Stimulated activated CD4-positive, alpha-beta T cell treated with anti-CD3 and anti-CD28 coated beads, TNF-alpha, amount 100 ng/mL, for 48 hours (primary cell): ENCODE data around the gene TBCE.
"Not testable (repeated sequence)": the region's sequence is repeated elsewhere in the genome, so short reads cannot be mapped to it uniquely, and the experiment has no call there.

Experiments
- DNase-seq, 3 donors: peaks; one replicate each; pipeline ENCODE4 v3.0.0-alpha.2; 2020; ENCODE audit warnings: low read depth in 3 of 3

TBCE gene

DNA sequence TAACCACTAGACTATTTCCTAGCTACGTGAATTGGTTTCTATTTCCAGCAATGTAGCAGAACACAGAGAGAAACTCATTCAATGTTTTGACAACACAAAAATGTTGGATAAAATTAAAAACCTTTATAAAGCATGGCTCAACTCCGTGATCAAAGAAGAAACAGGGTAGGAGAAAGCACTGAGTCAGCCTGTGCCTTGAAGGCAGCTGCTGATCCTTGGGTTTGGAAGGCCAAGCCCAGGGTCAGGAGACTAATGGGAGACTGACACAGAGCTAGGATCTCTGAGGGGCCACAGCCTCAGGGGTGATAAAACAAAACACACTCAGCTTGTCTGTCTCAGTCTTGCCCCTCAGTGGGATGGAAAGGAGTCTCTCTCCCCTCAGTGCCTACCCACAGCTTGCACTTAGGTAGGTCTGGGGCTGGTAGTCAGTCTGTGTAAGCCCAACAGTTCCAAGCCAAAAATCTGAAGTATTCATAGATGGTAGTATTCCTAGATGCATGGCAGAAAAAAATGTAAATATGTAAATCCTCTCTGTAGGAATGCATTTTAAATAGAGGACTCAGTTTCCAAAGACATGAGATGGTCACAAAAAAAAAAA, 83.8 kb downstream of the TBCE start:
- DNase-seq, result no peak

DNA sequence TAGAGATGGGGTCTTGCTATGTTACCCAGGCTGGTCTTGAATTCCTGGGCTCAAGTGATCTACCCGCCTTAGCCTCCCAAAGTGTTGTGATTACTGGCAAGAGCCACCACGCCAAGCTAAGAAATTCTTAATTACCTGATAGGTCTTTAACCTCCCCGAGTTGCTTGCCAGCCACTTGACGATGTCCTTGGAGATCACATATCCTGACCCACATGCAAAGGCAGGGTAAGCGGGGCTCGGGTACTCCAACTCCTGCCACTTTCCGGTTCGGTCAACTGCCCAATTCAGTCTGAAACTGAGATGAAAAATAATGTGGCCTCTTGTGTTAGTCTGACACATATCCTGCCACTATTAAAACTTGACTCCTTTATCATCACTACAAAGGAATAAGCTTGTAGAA, 86.8 kb downstream of the TBCE start:
- no peak for DNase-seq

DNA sequence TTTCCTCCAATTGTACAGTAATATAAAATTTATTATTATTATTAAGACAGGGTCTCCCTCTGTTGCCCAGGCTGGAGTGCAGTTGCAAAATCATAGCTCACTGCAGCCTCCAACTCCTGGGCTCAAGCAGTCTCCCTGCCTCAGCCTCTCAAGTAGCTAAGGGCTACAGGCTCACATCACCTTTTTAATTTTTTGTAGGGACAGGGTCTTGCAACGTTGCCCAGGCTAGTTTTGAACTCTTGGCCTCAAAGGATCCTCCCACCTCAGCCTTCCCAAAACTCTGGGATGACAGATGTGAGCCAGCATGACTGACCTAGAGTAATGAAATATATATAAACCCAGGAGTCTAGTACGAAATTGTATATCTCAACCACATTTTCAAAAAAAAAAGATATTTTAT, 87.9 kb downstream of the TBCE start:
- DNase-seq, result no peak

DNA sequence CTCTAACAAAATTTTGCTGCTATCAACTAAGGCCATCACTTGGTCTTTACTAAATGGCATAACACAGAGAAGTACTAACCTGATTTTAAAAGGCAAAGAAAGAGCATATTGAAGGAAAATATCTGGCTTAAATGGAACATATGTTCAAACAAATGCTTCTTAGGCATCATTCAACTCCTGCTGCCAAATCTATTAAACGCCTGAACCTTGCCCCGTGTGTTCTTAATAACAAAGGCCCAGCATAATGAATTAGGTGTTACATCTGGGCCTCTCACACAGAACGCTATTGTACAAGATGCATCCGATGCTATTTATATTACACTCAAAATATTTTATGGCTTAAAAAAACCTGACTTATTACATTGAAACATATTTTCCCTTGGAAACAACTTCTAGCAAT, 88.6 kb downstream of the TBCE start:
- DNase-seq, result no peak

DNA sequence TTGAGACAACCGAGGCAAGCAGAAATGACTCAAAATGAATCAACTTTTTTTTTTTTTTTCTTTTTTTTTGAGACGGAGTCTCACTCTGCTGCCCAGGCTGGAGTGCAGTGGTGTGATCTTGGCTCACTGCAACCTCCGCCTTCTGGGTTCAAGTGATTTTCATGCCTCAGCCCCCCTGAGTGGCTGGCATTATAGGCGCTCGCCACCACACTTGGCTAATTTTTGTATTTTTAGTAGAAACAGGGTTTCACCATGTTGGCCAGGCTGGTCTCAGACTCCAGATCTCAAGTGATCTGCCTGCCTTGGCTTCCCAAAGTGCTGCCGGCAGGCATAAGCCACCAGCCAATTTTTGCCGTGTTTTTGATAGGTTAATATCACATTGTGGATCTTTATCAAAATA, 90.6 kb downstream of the TBCE start:
- not testable (repeated sequence) for DNase-seq

DNA sequence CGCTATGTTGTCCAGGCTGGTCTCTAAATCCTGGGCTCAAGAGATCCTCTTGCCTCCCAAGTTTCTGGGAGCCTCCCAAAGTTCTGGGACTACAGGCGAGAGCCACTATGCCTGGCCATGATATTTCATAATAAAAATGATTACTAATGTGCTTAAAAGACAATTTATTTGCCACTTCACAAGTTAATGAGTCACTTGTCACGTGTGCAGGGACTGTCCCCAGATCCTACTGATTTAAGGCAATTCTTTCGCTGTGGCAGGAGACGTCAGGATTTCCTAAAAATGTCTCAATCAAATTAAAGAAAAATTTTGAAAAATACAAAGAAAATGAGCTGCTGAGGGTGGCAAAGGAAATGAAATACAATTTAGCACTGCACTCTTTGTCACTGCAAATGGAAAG, 93.5 kb downstream of the TBCE start:
- no peak for DNase-seq

DNA sequence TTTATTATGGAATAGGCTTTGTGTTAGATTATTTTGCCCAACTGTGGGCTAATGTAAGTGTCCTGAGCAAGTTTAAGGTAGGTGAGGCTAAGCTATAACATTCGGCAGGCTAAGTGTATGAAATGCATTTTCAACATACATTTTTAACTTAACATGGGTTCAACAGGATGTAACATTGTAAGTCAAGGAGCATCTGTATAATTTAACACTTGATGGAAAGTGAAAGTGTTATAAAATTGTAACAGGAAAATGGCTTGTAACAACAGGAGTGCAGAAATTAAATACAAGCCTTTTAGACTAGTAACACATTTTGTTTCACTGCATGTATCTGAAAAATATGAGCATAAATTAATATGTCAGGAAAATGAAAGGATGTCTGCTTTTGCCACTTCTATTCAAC, 94.7 kb downstream of the TBCE start:
- DNase-seq, result no peak

DNA sequence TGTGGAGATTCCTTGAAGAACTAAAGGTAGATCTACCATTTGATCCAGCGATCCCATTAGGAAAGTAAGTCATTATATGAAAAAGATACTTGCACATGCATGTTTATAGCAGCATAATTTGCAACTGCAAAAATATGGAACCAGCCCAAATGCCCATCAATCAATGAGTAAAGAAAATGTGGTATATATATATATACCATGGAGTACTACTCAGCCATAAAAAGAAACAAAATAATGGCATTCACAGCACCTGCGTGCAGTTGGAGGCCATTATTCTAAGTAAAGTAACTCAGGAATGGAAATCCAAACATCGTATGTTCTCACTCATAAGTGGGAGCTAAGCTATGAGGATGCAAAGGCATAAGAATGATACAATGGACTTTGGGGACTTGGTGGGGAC, 95.6 kb downstream of the TBCE start:
- not testable (repeated sequence) for DNase-seq

DNA sequence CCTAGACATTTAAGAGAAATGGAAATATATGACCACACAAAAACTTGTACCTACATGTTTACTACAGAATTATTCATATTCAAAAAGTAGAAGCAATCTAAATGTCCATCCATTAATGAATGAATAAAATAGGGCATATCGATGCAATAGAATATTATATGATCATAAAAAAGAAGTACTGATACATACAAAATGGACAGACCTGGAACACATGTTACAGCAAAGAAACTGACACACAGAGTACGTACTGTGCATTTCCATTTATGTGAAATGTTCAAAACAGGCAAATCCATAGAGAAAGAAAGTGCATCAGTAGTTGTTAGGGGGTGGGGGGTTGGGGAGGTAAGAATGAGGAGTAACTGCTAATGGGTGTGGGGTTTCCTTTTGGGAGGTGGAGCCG, 97.8 kb downstream of the TBCE start:
- DNase-seq, result no peak

DNA sequence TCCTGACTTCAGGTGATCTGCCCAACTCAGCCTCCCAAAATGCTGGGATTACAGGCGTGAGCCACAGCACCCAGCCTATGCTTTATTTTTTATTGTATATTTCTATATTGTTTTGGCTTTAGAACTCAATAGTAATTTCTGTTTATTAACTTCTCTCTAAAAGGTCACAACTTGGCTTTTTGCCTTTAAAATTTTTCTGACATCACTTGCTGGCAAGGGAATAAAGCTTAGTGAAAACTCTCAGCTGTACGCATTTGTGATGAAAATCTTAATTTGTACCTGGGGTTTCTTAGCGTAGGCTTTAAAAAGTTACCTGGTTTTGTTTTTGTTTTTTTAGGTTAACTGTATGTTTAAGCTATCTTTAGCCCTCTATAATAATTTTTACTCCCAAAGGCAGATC, 100.8 kb downstream of the TBCE start:
- no peak for DNase-seq

DNA sequence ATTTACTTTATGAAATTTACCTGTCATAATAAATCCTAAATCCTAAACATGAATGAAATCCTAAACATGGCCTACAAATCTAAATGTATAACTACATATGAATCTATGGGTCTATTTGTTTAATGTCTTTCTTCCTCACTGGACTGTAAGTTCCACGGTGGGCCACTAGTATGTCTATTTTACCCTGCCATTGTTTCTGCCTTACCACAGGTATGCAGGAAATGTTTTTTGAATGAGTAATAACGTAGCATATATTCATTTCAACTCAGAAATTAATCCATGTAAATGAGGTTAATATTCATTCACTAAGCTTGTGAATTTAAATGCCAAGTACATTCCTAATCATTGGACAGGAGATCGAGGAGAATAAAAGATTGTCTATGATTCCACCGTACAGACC, 101.7 kb downstream of the TBCE start:
- no peak for DNase-seq

DNA sequence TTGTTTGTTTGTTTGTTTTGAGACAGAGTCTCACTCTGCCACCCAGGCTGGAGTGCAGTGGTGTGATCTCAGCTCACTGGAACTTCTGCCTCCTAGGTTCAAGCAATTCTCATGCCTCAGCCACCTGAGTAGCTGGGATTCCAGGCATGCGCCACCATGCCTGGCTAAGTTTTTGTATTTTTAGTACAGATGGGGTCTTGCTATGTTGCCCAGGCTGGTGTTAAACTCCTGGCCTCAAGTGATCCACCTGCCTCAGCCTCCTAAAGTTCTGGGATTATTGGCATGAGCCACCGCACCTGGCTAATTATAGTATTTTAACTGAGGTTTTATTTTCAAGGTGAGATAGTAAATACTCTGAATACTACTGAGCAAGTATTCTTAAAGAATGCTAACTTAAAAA, 102.7 kb downstream of the TBCE start:
- not testable (repeated sequence) for DNase-seq

DNA sequence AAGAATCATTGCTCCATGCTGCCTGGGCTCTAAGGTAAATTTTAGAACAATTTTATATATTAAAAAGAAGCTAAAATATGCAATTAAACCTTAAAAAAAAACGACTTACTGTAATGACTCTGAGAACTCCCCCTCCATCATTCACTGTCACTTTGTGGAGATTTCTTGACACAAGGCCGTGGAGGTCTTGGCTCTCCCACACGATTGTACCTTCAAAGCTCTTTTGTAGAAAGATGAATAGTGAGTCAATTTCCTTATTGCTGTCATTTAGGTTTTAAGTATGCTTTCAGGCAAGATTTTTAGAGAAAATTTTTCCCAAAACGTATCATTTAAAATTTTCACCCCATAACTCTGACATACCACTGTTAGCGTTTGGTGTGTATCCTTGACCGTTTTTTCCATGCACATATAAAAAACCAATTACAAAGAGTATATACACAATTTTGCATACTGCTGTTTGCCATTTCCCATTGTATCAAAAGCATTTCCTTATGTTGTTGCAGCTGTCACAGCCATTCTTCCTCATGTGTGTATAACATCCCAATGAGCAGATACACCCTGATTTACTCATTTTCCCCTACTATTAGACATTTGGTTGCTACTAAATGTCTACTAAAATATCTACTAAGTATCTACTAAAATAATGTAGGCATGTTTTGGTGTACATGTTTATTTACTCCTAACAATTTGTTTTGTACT, 103.7 kb downstream of the TBCE start:
- no peak for DNase-seq

DNA sequence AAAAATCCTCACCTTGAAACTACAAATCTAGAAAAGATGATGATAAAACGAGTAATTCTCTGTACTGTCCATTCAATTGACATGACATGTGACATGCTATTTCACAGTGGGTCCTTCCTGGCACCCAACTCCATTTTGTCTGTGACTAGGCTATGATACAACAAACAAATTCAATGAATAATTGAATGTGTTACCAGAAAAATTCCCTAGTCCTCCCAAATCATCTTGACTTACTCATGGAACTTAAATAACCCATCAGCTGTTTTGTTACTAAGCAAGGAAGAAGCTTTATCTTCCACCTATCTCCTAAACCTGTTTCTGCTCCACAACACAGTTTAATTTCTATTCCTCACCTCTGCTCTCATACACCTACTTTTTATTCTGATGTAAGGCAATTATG, 106.6 kb downstream of the TBCE start:
- no peak for DNase-seq

DNA sequence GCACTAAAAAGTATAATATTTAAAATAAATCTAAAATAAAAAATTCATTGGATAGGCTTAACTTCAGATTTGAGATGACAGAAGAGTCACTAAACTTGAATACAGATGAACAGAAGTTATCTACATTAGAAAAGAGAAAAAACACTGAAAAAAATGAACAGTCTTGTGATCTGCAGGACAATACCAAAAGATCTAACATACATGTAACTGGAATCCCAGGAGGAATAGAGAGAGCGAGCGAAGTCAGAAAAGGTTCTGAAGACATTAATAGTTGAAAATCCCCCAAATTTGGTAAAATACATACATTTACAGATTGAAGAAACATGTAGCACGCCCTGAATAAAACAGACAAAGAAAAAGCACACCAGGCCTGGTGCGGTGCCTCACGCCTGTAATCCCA, 115.9 kb downstream of the TBCE start:
- DNase-seq, result no peak

DNA sequence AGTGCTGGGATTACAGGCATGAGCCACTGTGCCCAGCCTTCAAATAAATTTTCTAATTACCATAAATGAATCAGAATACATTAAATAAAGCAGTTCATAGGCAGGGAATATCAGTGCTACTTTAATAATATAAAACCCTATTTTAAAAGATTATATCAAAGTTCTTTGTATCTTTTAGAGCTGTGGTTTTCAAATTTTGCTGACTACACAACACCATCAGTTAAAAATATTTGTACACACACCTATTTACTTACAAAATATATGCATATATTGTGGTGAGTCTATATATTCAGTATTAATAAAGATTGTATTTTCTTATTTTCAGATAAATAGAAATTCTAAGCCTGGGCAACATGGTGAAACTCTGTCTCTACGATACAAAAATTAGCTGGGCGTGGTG, 118.3 kb downstream of the TBCE start:
- DNase-seq, result no peak

DNA sequence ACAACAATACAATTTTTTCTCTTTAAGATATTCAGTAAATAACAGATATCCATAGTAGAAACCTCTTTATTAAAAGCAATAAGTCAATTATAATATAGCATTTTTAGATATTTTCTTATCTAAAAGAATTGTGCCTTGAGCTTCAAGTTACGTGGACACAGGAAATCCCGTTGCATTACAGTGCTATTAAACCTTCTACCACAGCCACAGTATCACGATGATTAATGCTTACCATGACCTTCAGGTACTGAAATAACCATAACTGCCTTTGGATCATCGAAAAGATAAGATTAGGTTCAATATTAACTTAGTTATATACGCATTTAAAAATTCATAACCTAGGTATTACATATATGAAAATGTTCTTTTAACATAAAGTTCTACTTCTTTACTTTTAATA, 119.1 kb downstream of the TBCE start:
- DNase-seq, result no peak

DNA sequence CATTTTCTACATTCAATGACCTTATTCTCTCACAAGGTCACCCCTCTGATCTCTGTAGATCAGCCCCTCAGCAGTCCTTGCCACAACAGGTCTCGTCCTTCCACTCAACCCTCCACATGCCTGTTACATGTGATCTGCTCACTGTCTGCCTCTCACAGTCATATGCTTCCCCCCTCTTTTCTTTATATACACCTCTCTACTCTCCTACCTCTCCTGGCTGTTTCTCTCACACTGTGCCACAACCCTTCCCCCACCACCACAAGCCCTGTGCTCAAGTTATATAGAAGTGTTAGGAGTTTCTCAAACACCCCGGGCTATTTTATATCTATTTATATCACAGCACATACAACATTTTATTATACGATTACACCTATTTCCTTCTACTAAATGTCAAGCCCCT, 124.4 kb downstream of the TBCE start:
- no peak for DNase-seq

DNA sequence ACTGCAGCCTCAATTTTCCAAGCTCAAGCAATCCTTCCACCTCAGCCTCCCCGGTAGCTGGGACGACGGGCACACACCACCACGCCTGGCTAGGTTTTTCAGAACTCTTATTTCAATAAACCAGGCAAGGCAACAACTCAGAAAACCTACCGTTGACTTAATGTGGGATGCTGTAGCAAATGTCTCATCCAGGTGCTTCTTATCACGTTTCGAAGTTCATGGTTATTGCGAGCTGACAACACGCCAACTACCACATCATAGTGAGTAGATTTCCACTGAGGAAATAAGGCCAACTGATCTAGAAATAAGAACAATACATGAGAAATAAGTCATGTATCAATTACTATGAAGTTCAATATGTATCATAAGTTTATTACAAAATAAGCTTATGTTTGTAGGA, 127.3 kb downstream of the TBCE start:
- DNase-seq, result no peak

DNA sequence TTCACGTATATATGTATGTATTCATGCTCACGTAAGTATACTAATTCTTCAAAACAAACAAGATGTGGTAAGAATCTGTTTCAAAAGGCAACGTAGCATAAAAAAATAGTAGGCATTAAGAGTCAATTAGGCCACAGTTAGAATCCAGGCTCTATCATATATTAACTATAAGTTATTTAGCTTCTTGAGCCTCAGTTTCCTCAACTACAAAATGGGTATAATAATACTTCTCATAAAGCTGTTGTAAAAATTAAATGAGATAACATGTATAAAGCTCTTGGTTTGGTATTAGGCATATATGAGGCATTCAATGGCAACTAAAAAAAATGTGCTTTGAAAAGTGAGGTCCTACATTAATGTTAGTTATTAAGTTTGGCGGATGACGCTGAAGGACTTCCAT, 127.8 kb downstream of the TBCE start:
- no peak for DNase-seq

DNA sequence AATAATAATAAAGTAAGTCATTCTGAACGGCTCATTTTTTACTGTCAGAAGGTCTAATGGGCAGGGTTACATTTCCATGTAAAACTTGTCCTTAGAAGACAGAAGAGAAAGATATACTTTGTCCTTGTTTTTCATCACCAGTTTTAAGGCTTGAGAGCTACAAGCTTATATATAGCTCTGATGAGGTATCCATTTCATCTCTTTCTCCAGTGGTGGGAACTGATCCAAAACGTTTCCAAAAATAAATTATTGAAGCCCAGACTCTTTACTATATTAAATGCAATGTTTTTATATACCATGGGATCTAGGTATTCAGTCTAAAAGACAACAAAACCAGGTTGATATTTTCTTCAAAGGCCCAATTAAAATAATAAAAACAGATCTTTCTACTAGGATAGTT, 128.3 kb downstream of the TBCE start:
- DNase-seq, result no peak

DNA sequence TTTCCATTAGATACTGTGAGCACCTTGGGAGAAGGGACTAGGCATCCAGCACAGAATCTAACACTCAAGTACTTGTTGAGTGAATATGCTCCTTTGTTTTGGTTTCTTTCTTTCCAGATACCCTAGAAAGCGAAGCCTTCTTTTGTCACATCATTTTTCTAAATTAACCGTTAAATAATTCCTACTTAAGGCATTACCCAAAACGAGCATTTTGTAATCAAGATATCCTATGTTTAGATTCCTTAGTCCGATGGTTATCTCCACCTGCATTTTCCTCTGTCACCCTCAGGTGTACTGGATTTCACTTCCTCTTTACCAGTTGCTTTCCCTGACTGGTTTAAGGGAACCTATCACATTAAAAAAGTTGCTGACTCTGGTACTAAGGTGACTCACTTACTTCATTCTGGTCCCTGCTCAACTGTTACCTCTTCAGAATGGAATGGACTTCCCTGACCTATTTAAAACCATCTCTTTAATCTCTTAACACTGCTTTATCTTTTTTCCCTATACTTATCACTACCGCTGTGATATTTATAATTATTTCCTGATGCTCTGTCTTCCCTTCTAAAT, 133.8 kb downstream of the TBCE start:
- no peak for DNase-seq
